GM21423 (cell line): ENCODE results near the gene SLC8A2.
"Not testable (repeated sequence)": the region's sequence is repeated elsewhere in the genome, so short reads cannot be mapped to it uniquely, and the experiment has no call there.

Source experiments
- ATAC-seq: cut with Tn5 transposase; IDR thresholded peaks from one replicate; pipeline ENCODE4 v1.9.1; 2021; ENCODE audit warnings: mild to moderate bottlenecking, moderate library complexity; ENCODE audit not compliant: unreplicated experiment

The SLC8A2 gene

GRCh38 chr19:47415953-47416642 is 55.6 kb downstream of the SLC8A2 start:
- no peak for ATAC-seq

DNA sequence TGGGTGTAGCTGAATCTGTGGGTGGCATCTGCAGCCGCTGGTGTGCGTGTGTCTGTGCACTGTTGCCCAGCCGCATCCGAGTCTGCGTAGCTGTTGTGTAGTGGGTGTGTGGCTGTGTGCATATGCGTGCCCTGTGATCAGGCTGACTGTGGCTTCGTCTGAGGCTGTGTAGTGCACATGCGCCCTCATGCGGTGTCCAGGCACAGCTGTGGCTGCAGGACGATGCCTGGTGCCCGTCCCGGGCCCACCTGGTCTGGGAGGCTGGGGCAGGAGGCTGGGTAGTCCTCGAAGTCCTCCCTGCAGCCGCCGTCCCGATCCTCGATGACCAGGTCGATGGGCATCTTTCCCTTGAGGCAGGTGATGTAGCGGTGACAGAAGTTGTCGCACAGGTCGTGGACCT is 57.2 kb downstream of the SLC8A2 start:
- no peak for ATAC-seq

GRCh38 chr19:47413941-47414340 is 57.8 kb downstream of the SLC8A2 start:
- no peak for ATAC-seq

DNA sequence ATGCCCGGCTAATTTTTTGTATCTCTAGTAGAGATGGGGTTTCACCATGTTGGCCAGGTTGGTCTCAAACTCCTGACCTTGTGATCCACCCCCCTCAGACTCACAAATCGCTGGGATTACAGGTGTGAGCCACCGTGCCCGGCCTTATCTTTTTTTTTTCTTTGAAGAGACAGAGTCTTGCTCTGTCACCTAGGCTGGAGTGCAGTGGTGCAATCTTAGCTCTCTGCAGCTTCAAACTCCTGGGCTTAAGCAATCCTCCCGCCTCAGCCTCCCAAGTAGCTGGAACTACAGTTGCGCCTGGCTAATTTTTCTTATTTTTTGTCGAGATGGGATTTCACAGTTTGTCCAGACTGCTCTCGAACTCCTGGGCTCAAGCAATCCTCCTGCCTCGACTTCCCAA is 60.0 kb downstream of the SLC8A2 start:
- ATAC-seq: not testable (repeated sequence)

DNA sequence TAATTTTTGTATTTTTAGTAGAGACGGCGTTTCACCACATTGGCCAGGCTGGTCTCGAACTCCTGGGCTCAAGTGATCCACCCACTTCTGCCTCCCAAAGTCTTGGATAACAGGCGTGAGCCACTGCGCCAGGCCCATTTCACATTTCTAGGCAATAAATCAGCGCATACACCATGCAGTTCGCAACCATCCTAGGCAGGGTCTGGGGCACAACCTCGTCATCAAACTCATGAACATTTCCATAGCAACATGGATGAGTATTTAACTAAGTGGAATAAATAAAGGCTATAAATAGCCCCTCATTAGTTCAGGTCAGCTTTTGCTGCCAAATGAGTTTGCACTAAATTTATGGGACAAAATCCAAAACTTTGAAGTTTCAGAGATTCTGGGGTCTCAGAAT is 60.6 kb downstream of the SLC8A2 start:
- no peak for ATAC-seq

GRCh38 chr19:47408156-47408938 is 63.3 kb downstream of the SLC8A2 start:
- ATAC-seq: no peak

GRCh38 chr19:47407417-47407774 is 64.3 kb downstream of the SLC8A2 start:
- no peak for ATAC-seq

DNA sequence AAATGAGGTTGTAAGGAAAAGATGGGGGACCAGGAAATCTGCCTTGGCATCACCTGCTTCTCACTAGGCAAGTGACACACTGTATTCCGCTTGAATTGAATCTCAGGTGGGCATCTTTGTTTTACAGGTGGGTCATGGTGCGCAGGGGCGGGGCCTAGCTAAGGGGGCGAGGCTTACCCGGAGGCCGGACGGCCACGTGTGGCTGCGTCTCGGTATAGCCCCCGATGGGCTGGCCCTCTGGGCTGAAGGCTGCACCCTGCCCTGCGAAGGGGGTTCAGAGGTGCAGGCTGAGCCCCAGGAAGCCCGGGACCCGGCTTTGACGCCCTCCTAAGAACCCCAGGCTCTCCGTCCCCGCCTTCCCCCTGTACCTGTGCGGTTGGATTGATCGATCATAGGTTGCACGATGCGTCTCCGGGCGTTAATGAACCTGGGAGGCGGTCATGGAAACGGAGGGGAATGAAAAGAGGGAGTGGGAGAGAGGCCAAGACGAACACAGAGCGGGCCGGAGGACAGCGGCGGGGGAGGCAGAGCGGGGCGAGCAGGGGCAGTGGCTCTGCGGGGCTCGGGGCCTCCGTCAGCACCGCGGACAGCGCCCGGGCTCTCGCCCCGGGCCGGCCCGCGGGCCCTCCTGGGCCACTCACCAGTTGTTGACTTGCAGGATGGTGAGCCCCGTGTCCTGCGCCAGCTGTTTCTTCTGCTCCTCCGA is 64.8 kb downstream of the SLC8A2 start:
- ATAC-seq: no peak

GRCh38 chr19:47405854-47406417 is 65.8 kb downstream of the SLC8A2 start:
- ATAC-seq: no peak

DNA sequence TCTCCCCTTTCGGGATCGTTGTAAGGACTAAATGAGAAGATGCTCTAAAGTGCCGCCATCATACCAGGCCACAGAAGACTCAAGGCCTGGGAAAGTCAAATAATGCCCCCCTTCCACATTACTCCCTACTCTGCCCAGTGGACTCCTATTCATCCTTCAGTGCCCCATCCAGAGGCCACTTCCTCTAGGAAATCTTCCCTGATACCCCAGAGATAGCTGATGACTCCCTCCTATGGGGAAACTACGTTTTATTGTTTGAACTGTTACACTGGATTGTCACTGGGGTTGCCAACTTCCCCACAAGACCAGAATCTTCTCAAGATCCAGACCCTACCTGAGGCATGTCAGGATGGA is 66.5 kb downstream of the SLC8A2 start:
- ATAC-seq: no peak

DNA sequence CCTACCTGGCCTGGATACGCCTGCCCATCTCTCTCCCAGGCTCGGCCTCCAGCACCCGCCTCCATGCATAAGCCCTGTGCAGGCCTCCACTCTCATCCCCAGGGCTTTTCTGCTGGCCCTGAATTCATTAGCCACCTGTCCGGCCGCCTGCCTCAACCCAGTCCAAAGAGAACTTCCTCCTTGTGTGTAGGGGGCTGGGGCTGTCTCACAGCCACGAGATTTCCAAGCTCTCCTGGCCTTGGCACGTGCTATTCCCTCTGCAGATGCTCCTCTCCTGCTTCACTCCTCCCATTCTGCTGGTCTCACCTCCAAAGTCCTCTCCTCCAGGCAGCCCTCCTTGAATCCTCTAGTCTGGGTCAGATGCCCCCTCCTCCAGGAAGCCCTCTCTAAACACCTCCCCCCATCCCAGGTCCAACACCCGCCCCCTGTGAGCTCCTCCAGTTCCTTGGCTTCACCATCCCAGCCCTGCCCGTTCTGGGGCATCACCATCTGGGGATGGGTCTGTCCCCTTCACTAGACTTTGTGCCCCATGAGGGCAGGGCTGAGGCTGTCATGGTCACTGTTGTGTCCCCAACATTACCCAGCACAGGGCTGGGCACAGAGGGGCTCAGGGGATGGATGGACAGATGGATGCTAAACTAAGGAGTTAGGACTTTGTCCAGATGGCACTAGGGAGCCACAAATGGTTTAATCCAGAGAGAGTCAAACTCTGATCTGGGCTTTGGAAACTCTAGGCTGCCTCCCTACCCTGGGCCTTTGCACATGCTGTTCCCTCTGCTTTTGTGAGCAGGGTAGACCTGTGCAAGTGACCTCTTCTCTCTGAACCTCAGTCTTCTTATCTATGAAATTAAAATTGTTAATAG is 67.1 kb downstream of the SLC8A2 start:
- ATAC-seq: no peak

DNA sequence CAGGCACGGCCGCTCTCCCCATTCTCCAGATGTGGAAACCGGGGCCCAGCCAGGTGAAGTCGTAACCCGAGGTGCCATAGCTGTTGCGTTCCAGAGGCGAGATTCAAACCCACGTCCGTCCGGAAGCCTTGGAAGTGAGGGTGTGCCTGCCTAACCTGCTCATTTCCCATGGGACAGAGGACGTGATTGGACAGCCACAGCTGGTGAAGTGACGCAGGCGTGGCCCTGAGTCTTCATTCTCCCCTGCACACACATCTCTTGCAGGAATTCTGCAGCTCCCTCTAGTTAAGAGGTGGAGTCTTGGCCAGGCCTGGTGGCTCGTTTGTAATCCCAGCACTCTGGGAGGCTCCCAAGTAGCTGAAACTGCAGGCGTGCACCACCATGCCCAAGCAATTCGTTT is 69.2 kb downstream of the SLC8A2 start:
- ATAC-seq: no peak

DNA sequence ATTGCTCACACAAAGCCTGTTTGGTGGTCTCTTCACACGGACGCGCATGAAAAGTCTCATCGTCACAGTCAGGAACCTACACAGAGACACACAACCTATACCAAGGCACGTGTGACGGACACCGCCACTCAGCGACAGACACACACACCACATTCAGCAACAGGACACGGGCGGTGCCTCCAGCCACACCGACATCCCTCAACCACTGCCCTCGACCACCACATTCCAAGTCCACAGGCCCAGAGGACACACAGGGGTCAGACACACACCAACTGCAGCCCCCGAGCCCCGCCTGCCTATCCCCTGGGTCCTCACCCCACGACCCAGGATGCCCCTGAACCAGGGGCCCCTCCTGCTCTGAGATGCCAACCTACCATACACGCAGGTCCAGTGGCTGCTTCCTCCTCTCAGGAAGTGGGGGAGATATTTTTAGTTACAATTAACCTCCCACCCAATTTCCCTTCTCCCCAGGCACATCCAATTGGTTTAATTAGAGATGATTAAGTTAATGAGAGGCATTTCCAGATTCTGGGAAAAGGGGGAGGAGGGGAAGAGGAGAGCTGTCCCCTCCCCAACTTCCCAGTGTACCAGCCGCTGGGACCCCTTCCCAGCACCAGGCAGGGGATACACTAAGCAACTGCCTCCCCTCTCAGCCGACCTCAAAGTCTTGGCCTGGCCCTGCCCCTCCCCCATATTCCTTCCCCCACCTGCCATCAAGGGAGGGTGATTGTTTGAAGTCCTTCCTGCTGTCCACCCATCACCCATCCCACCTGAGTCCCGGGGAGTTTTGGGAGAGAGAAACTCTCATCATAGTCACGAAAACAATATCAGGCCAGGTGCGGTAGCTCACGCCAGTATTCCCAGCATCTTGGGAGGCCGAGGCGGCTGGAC is 72.7 kb downstream of the SLC8A2 start:
- ATAC-seq: no peak

DNA sequence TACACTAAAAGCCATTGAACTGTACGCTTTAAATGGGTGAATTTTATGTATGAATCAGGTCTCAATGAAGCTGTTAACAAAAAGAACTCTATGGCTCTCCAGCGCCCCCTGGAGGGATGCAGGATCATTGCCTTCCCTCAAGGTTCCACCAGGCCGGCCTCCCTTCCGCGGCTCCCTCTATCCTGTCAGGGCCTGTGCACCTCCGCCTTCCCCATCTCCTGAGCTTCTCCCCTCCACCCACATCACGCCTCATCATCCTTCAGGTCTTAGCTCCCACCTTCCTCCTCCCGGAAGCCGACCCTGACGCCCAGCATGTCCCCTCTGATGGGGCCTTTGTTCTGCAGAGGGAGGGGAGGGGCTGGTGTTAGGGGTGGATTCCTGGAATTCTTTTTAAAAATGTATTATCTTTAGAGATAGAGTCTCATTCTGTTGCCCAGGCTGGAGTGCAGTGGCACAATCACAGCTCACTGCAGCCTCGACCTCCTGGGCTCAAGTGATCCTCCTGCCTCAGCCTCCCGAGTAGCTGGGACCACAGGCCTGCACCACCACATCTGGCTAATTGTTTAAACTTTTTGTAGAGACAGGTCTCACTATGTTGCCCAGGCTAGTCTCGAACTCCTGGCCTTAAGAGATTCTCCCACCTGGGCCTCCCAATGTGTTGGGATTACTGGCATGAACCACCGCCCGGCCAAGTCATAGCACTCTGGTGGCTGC is 80.0 kb downstream of the SLC8A2 start:
- ATAC-seq: no peak

DNA sequence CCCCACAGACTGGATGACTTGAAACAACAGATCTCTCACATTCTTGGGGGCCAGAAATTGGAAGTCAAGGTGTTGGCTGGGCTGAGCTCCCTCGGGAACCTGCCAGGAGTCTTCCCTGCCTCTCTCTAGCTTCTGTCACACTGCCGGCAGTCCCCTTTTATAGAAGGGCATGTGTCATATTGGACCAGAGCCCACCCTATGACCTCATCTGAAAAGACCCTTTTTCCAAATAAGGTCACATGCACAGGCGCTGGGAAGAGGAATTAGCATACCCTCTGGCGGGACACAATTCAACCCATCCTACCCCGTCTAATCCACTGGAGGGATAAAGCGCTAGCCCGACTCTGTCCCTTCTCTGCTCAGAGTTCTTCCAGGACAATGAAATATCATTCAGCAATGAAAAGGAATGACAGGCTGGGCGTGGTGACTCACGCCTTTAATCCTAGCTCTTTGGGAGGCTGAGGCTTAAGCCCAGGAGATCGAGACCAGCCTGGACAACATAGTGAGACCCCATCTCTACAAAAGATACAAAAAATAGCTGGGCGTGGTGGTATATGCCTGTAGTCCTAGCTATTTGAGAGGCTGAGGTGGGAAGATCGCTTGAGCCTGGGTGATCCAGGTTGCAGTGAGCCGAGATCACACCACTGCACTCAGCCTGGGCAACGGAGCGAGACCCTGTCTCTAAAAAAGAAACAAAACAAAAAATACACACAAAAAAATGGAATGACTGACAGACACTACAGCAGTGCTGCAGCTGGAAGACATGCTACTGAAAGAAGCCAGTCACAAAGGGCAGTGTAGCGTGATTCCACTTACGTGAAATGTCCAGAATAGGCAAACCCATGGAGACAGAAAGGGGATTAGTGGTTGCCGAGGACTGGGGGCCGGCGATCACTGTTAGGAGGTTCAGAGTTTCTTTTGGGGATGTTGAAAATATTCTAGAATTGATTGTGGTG is 80.9 kb downstream of the SLC8A2 start:
- ATAC-seq: no peak

DNA sequence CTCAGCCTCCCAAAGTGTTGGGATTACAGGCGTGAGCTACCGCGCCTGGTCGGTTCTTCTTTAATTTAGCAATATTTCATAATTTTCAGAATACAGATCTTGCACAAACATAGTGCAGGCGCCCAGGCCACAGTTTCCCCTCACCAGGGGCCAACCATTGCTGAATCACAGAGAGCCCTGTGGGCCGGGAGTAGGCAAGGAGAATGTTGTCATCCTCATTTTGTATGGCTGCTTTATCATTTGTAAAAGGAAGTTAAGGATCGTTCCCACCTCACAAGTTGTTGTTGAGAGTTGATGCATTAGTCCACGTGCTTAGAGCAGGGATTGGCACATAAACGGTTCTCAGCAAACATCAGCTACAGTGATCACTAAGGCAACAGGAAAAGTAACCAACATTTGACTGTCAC is 82.5 kb downstream of the SLC8A2 start:
- no peak for ATAC-seq

GRCh38 chr19:47388721-47389120 is 83.0 kb downstream of the SLC8A2 start:
- not testable (repeated sequence) for ATAC-seq

DNA sequence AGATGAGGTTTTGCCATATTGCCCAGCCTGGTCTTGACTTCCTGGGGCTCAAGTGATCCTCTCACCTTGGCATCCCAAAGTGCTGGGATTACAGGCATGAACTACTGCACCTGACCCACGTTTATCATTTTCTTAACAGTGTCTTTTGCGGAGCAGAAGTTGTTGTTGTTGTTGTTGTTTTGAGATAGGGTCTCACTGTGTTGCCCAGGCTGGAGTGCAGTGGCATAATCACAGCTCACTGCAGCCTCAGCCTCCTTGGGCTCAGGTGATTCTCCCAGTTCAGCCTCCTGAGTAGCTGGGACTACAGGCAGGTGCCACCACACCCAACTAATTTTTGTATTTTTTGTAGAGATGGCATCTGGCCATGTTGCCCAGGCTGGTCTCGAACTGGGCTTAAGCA is 84.1 kb downstream of the SLC8A2 start:
- not testable (repeated sequence) for ATAC-seq
